Measurements from ENCODE around the gene ZDHHC13.

The ZDHHC13 gene

DNA sequence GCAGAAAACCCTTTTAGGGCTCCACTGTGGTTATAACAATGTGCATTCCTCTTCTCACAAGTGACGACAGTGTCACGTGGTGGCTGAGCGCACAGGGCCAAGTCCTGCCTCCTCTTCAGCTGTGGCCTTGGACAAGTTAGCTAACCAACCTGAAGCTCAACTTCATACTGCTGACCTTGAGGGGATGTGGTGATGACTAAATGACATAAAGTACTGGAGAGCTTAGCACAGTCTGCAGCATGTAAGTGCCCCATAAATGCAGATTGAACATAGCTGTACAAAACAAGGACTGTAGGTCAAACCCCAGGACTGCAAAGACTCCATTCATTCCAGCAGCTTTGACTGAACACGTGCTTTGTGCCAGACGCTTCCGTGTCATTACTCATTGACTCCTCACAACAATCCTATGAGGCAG lies 36.4 kb upstream of the ZDHHC13 start:
- Histone ChIP-seq H3K27ac (ENCODE audit: low read depth, low read length) (no peak overlapping the region), H3K27me3 (ENCODE audit: control insufficient read depth in 5 of 5, insufficient read depth in 4 of 5, low read length in 5 of 5) (no peaks in the 10 kb centered on the region), H3K9ac (ENCODE audit: low read length in 5 of 5) (no peak overlapping the region), H3K9me3 (ENCODE audit: control insufficient read depth in 5 of 5, low read length in 5 of 5) (no peaks in the 10 kb centered on the region), H3K36me3 (ENCODE audit: control insufficient read depth in 5 of 5, insufficient read depth in 5 of 5, low read length in 5 of 5) (no peaks in the 10 kb centered on the region), H3K4me3 (ENCODE audit: low read depth in 1 of 5, low read length in 5 of 5) (no peak overlapping the region), H3K4me1 (ENCODE audit: control insufficient read depth in 5 of 5, insufficient read depth in 5 of 5, low read length in 5 of 5) (peaks cover 0 to 12% (median 6%) of the 10 kb centered on the region in 5 donors)

DNA sequence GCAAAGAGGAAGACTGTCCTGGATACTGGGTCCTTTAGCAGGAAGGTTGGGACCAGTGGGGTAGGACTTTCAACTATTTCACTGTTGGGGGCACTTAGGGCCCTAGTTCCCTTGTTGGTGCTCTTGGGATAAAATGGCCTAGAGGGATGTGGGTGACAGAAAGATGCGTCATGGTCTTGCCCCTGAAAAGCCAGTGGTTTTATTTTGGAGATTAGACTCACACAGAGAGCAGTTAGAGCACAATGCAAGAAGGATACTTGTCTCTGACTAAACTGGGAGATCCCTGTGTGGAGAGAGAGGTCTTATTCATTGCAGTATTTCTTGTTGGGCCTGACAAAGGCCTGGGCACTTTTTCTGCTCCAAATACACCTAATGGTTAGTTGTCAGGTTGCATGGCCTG lies 33.8 kb upstream of the ZDHHC13 start:
- Histone ChIP-seq H3K4me3 (ENCODE audit: low read depth in 1 of 5, low read length in 5 of 5) (no peak overlapping the region), H3K9ac (ENCODE audit: low read length in 5 of 5) (no peak overlapping the region), H3K36me3 (ENCODE audit: control insufficient read depth in 5 of 5, insufficient read depth in 5 of 5, low read length in 5 of 5) (no peaks in the 10 kb centered on the region), H3K27me3 (ENCODE audit: control insufficient read depth in 5 of 5, insufficient read depth in 4 of 5, low read length in 5 of 5) (no peaks in the 10 kb centered on the region), H3K27ac (ENCODE audit: low read depth, low read length) (no peak overlapping the region), H3K4me1 (ENCODE audit: control insufficient read depth in 5 of 5, insufficient read depth in 5 of 5, low read length in 5 of 5) (peaks cover 0 to 5% (median 0%) of the 10 kb centered on the region in 5 donors), H3K9me3 (ENCODE audit: control insufficient read depth in 5 of 5, low read length in 5 of 5) (no peaks in the 10 kb centered on the region)

DNA sequence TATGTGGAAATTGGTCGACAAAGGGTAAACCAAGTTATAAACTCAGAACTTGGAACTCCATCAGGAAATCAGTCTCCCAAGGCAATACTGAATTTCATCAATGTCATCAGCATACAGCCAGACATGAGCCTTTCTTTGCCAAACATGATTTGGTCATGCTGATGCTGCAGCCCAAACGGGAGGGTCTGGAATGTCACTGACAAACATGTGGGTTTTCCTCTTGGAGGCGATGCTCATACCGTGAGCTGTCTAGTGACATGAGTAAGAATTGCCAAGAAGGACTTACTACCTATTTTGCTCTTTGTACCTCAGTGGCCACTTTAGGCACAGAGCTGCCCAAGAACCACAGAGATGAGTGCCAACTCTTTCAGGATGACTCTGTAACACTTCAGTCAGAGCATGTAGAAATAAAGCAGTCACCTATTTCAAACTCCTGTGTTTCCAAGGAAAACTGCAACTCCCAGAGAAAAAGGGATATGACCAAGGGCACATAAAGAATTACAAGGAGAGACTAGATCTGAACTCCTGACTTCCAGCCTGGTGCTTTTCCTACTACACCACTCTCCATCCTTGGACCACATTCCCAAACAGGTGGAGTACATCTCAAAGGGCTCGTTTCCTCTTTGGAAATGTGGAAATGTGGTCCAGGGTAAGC lies 32.2 kb upstream of the ZDHHC13 start:
- H3K4me3 ChIP-seq (ENCODE audit: low read depth in 1 of 5, low read length in 5 of 5) = no peak overlapping the region
- H3K4me1 ChIP-seq (ENCODE audit: control insufficient read depth in 5 of 5, insufficient read depth in 5 of 5, low read length in 5 of 5) = peaks cover 0 to 6% (median 0%) of the 10 kb centered on the region in 5 donors
- H3K9me3 ChIP-seq (ENCODE audit: control insufficient read depth in 5 of 5, low read length in 5 of 5) = no peaks in the 10 kb centered on the region
- no peak overlapping the region for H3K27ac ChIP-seq (ENCODE audit: low read depth, low read length)
- no peaks in the 10 kb centered on the region for H3K36me3 ChIP-seq (ENCODE audit: control insufficient read depth in 5 of 5, insufficient read depth in 5 of 5, low read length in 5 of 5)
- no peak overlapping the region for H3K9ac ChIP-seq (ENCODE audit: low read length in 5 of 5)
- H3K27me3 ChIP-seq (ENCODE audit: control insufficient read depth in 5 of 5, insufficient read depth in 4 of 5, low read length in 5 of 5) = no peaks in the 10 kb centered on the region

DNA sequence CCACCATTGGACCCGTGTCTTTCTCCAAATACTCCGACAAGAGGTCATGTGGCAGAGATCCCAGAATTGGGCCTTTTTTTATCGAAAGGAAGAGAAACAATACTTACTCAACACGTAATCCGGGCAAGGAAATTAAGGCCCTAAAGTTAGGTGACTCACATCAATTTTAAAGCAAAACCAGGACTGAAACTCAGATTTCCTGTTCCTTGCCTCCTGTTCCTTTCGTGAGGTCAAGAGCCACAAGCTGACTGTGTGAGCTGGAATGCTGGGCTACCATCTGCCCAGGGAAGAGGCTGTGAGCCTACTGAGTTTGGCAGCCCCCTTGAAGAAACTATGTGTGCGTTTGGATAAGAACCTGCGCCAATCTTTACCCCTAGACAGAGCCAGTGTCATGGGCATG lies 29.3 kb upstream of the ZDHHC13 start:
- Histone ChIP-seq H3K27me3 (ENCODE audit: control insufficient read depth in 5 of 5, insufficient read depth in 4 of 5, low read length in 5 of 5) (peaks cover 0 to 4% (median 0%) of the 10 kb centered on the region in 5 donors), H3K4me3 (ENCODE audit: low read depth in 1 of 5, low read length in 5 of 5) (no peak overlapping the region), H3K36me3 (ENCODE audit: control insufficient read depth in 5 of 5, insufficient read depth in 5 of 5, low read length in 5 of 5) (no peaks in the 10 kb centered on the region), H3K4me1 (ENCODE audit: control insufficient read depth in 5 of 5, insufficient read depth in 5 of 5, low read length in 5 of 5) (peaks cover 0 to 6% (median 0%) of the 10 kb centered on the region in 5 donors), H3K9me3 (ENCODE audit: control insufficient read depth in 5 of 5, low read length in 5 of 5) (no peaks in the 10 kb centered on the region), H3K9ac (ENCODE audit: low read length in 5 of 5) (no peak overlapping the region), H3K27ac (ENCODE audit: low read depth, low read length) (no peak overlapping the region)

DNA sequence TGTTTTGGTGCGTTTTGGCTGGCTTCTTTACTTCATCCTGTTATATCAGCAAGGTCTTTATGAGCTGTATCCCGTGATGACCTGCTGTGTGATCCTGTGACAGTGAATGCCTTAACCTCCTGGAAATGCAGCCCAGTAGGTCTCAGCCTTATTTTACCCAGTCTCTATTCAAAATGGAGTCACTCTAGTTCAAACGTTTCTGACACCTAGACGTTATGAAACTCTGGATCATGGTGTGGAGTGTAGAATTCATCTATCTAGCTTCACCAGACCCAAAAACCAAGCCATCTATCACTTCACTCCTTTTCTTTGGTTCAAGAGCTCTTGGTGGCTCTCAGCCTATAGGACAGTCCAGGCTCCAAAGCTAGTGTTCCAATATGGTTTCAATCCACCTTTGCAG lies 28.2 kb upstream of the ZDHHC13 start:
- Histone ChIP-seq H3K4me1 (ENCODE audit: control insufficient read depth in 5 of 5, insufficient read depth in 5 of 5, low read length in 5 of 5) (peaks cover 0 to 6% (median 0%) of the 10 kb centered on the region in 5 donors), H3K27me3 (ENCODE audit: control insufficient read depth in 5 of 5, insufficient read depth in 4 of 5, low read length in 5 of 5) (peaks cover 0 to 4% (median 0%) of the 10 kb centered on the region in 5 donors), H3K9me3 (ENCODE audit: control insufficient read depth in 5 of 5, low read length in 5 of 5) (no peaks in the 10 kb centered on the region), H3K27ac (ENCODE audit: low read depth, low read length) (no peak overlapping the region), H3K4me3 (ENCODE audit: low read depth in 1 of 5, low read length in 5 of 5) (no peak overlapping the region), H3K9ac (ENCODE audit: low read length in 5 of 5) (no peak overlapping the region), H3K36me3 (ENCODE audit: control insufficient read depth in 5 of 5, insufficient read depth in 5 of 5, low read length in 5 of 5) (no peaks in the 10 kb centered on the region)

DNA sequence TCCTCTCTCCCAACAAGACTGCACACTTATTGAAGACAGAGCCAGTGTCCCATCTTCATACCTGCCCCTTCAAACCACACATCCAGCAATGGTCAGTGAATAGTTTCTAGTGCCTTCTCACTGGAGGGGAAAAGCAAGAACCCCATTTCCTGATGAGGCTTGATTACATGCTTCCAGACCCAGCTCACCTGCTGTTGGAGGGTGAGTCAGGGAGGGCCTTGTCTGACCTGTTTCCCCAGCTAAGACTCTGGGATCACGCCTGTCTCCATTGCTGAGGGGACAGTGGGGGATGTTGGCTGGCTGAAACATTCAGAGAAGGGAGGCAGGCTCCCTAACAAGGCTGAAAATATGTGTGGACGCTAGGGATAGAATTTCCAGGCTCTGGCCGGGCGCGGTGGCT lies 27.5 kb upstream of the ZDHHC13 start:
- H3K9me3 ChIP-seq (ENCODE audit: control insufficient read depth in 5 of 5, low read length in 5 of 5) = no peaks in the 10 kb centered on the region
- peaks cover 0 to 6% (median 0%) of the 10 kb centered on the region in 5 donors for H3K4me1 ChIP-seq (ENCODE audit: control insufficient read depth in 5 of 5, insufficient read depth in 5 of 5, low read length in 5 of 5)
- peaks cover 0 to 4% (median 0%) of the 10 kb centered on the region in 5 donors for H3K27me3 ChIP-seq (ENCODE audit: control insufficient read depth in 5 of 5, insufficient read depth in 4 of 5, low read length in 5 of 5)
- no peaks in the 10 kb centered on the region for H3K36me3 ChIP-seq (ENCODE audit: control insufficient read depth in 5 of 5, insufficient read depth in 5 of 5, low read length in 5 of 5)
- no peak overlapping the region for H3K4me3 ChIP-seq (ENCODE audit: low read depth in 1 of 5, low read length in 5 of 5)
- H3K9ac ChIP-seq (ENCODE audit: low read length in 5 of 5) = no peak overlapping the region
- no peak overlapping the region for H3K27ac ChIP-seq (ENCODE audit: low read depth, low read length)

DNA sequence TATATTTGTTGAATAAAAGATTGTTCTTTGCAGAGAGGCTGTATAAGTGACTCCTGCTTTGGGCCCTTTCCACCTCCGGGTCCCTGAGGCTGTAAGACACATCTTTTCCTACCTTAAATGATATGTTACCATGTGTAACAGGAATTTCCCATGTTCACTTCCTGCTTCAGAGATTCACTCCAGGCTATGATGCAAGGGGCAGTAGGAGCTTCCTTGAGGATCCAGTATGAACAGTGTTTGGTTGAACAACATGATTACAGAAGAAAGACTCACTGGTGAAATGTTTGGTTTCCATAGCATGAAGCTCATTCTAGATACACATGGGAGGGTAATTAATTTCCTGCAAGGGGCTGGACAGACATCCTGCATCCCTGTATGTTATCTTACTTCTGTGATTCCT lies 25.6 kb upstream of the ZDHHC13 start:
- H3K9me3 ChIP-seq (ENCODE audit: control insufficient read depth in 5 of 5, low read length in 5 of 5) = no peaks in the 10 kb centered on the region
- no peak overlapping the region for H3K4me3 ChIP-seq (ENCODE audit: low read depth in 1 of 5, low read length in 5 of 5)
- no peak overlapping the region for H3K27ac ChIP-seq (ENCODE audit: low read depth, low read length)
- no peak overlapping the region for H3K9ac ChIP-seq (ENCODE audit: low read length in 5 of 5)
- H3K36me3 ChIP-seq (ENCODE audit: control insufficient read depth in 5 of 5, insufficient read depth in 5 of 5, low read length in 5 of 5) = no peaks in the 10 kb centered on the region
- peaks cover 0 to 6% (median 0%) of the 10 kb centered on the region in 5 donors for H3K4me1 ChIP-seq (ENCODE audit: control insufficient read depth in 5 of 5, insufficient read depth in 5 of 5, low read length in 5 of 5)
- peaks cover 0 to 4% (median 0%) of the 10 kb centered on the region in 5 donors for H3K27me3 ChIP-seq (ENCODE audit: control insufficient read depth in 5 of 5, insufficient read depth in 4 of 5, low read length in 5 of 5)

DNA sequence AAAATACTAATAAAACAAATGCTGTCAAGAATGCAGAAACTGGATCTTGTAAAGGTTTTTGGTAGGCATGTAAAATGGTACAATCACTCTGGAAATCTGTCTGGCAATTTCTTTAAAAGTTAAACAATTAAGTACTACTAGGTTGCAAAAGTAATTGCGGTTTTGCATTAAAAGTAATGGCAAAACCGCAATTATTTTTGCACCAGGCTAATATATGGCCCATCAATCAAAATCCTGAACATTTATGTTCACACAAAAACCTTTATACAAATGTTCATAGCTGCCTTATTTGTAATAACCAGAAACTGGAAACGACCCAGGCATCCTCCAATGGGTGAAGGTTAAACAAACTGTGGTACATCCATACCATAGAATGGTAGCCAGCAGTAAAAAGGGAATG lies 24.6 kb upstream of the ZDHHC13 start:
- no peak overlapping the region for H3K9ac ChIP-seq (ENCODE audit: low read length in 5 of 5)
- H3K4me1 ChIP-seq (ENCODE audit: control insufficient read depth in 5 of 5, insufficient read depth in 5 of 5, low read length in 5 of 5) = peaks cover 0 to 6% (median 0%) of the 10 kb centered on the region in 5 donors
- peaks cover 0 to 4% (median 4%) of the 10 kb centered on the region in 5 donors for H3K27me3 ChIP-seq (ENCODE audit: control insufficient read depth in 5 of 5, insufficient read depth in 4 of 5, low read length in 5 of 5)
- no peak overlapping the region for H3K4me3 ChIP-seq (ENCODE audit: low read depth in 1 of 5, low read length in 5 of 5)
- no peaks in the 10 kb centered on the region for H3K36me3 ChIP-seq (ENCODE audit: control insufficient read depth in 5 of 5, insufficient read depth in 5 of 5, low read length in 5 of 5)
- H3K9me3 ChIP-seq (ENCODE audit: control insufficient read depth in 5 of 5, low read length in 5 of 5) = no peaks in the 10 kb centered on the region
- H3K27ac ChIP-seq (ENCODE audit: low read depth, low read length) = no peak overlapping the region

DNA sequence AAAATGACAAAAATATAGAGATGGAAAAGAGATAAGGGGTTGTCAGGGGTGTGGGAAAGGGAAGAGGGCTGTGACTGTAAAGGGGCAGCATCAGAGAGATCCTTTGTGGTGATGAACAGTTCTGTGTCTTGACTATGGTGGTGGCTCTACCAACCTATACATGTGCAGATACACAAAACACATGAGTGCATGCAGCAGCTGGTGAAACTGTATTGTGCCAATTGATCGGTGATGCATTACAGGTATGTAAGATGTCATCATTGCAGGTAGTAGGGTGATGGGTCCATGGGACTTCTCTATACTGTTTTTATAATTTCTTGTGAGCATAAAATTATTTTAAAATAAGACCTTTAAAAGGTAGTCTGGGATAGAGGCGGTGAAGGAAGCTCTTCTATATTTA lies 24.1 kb upstream of the ZDHHC13 start:
- Histone ChIP-seq H3K36me3 (ENCODE audit: control insufficient read depth in 5 of 5, insufficient read depth in 5 of 5, low read length in 5 of 5) (no peaks in the 10 kb centered on the region), H3K9me3 (ENCODE audit: control insufficient read depth in 5 of 5, low read length in 5 of 5) (no peaks in the 10 kb centered on the region), H3K27ac (ENCODE audit: low read depth, low read length) (no peak overlapping the region), H3K4me1 (ENCODE audit: control insufficient read depth in 5 of 5, insufficient read depth in 5 of 5, low read length in 5 of 5) (peaks cover 0 to 4% (median 0%) of the 10 kb centered on the region in 5 donors), H3K4me3 (ENCODE audit: low read depth in 1 of 5, low read length in 5 of 5) (no peak overlapping the region), H3K27me3 (ENCODE audit: control insufficient read depth in 5 of 5, insufficient read depth in 4 of 5, low read length in 5 of 5) (peaks cover 0 to 5% (median 4%) of the 10 kb centered on the region in 5 donors), H3K9ac (ENCODE audit: low read length in 5 of 5) (no peak overlapping the region)

DNA sequence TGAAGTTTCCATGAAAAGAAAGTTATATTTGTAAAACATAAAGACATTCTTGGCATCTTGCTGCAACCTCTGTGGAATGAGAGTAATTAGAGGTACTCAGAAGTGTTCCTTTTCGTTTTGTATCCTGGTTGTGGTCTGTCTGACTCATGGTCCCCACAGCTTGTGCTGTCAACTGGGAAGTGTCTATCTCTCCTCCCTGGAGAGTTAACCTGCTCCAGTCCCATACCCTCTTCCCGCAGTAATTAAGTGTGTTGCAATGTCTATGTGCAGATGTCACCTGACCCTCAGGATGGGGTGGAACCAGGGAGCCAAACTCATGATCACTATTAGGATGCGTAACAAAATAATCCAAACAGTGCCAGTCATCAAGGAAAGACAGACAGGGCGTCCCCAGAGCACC lies 23.0 kb upstream of the ZDHHC13 start:
- Histone ChIP-seq H3K4me3 (ENCODE audit: low read depth in 1 of 5, low read length in 5 of 5) (no peak overlapping the region), H3K9ac (ENCODE audit: low read length in 5 of 5) (no peak overlapping the region), H3K36me3 (ENCODE audit: control insufficient read depth in 5 of 5, insufficient read depth in 5 of 5, low read length in 5 of 5) (no peaks in the 10 kb centered on the region), H3K27ac (ENCODE audit: low read depth, low read length) (no peak overlapping the region), H3K9me3 (ENCODE audit: control insufficient read depth in 5 of 5, low read length in 5 of 5) (no peaks in the 10 kb centered on the region), H3K27me3 (ENCODE audit: control insufficient read depth in 5 of 5, insufficient read depth in 4 of 5, low read length in 5 of 5) (peaks cover 0 to 5% (median 4%) of the 10 kb centered on the region in 5 donors), H3K4me1 (ENCODE audit: control insufficient read depth in 5 of 5, insufficient read depth in 5 of 5, low read length in 5 of 5) (no peaks in the 10 kb centered on the region)
